K562 (cell line): ENCODE data around the gene PIMREG. TPM values are rescaled to one million over a fixed set of nuclear protein-coding genes. Genes with fewer than 3 reads are reported as not detected.
A peak's percentile ranks its signal among the peaks of the same experiment; 100 is the strongest.

Source experiments
- CHD2 ChIP-seq: IDR thresholded peaks from 2 replicates; pipeline ENCODE4 v1.6.1; 2011; ENCODE audit warnings: low read depth, low read length
- CUX1 ChIP-seq: fragments of 200-800 bp; sonication (Bioruptor generic); IDR thresholded peaks from 2 replicates; pipeline ENCODE4 v1.6.1; 2016; ENCODE audit warnings: missing genetic modification characterization, missing compliant biosample characterization
- DACH1 ChIP-seq: fragments of 450-650 bp; IDR thresholded peaks from 2 replicates; pipeline ENCODE4 v1.6.1; 2018; ENCODE audit not compliant: partially characterized antibody
- FOXM1 ChIP-seq, 2 experiments: fragments of 450-650 bp in 1 of 2; sonication (generic) in 1 of 2; formaldehyde crosslinking in 1 of 2; IDR thresholded peaks; 2 replicates each; pipeline versions ENCODE4 v1.6.1 to v1.9.0; 2017 to 2022; ENCODE audit warnings: low read depth in 2 of 2, mild to moderate bottlenecking in 2 of 2, missing genetic modification reagents in 1 of 2, moderate library complexity in 1 of 2
- HDAC1 ChIP-seq, 2 experiments: fragments of 450-650 bp; IDR thresholded peaks; 2 replicates each; pipeline ENCODE4 v1.6.1; 2016 to 2017; ENCODE audit warnings: inconsistent platforms in 1 of 2, mild to moderate bottlenecking in 1 of 2, moderate library complexity in 1 of 2
- HINFP ChIP-seq: fragments of 450-650 bp; conservative IDR thresholded peaks from 2 replicates; pipeline ENCODE4 v1.6.1; 2016; ENCODE audit warnings: missing genetic modification characterization, low read depth, mild to moderate bottlenecking, control low read depth, missing compliant biosample characterization
- JUND ChIP-seq, 2 experiments: IDR thresholded peaks; 2 replicates in 1 of 2; 3 replicates in 1 of 2; pipeline ENCODE4 v1.6.1; 2011; ENCODE audit warnings: borderline replicate concordance in 2 of 2, low read depth in 2 of 2, low read length in 2 of 2, improper control_type of control experiment in 1 of 2, missing biosample characterization in 1 of 2, missing genetic modification characterization in 1 of 2, missing genetic modification reagents in 1 of 2
- NFRKB ChIP-seq: fragments of 450-650 bp; IDR thresholded peaks from 2 replicates; pipeline ENCODE4 v1.6.1; 2016; ENCODE audit warnings: low read depth
- PHF20 ChIP-seq: fragments of 450-650 bp; IDR thresholded peaks from 2 replicates; pipeline ENCODE4 v1.6.1; 2018; ENCODE audit not compliant: partially characterized antibody
- SNIP1 ChIP-seq: fragments of 450-650 bp; IDR thresholded peaks from 2 replicates; pipeline ENCODE4 v1.7.1; 2017; ENCODE audit warnings: low read depth, mild to moderate bottlenecking
- TAF1 ChIP-seq: IDR thresholded peaks from 2 replicates; pipeline ENCODE4 v1.6.1; 2011; ENCODE audit warnings: mild to moderate bottlenecking, low read length, moderate library complexity; ENCODE audit not compliant: insufficient read depth, control insufficient read depth, severe bottlenecking; ENCODE audit errors: extremely low read depth
- TAF7 ChIP-seq: fragments of 450-650 bp; IDR thresholded peaks from 2 replicates; pipeline ENCODE4 v1.6.1; 2016; ENCODE audit warnings: missing genetic modification characterization, missing compliant biosample characterization
- ZNF124 ChIP-seq: sonication (generic); formaldehyde crosslinking; IDR thresholded peaks from 2 replicates; pipeline ENCODE4 v1.8.1; 2022; ENCODE audit warnings: missing genetic modification reagents
- ZNF384 ChIP-seq: IDR thresholded peaks from 2 replicates; pipeline ENCODE4 v1.6.1; 2012; ENCODE audit warnings: low read depth, low read length, improper control_type of control experiment
- ZNF639 ChIP-seq, 2 experiments: fragments of 200-800 bp in 1 of 2; sonication (Bioruptor generic) in 1 of 2; sonication (generic) in 1 of 2; formaldehyde crosslinking in 1 of 2; IDR thresholded peaks in 1 of 2; conservative IDR thresholded peaks in 1 of 2; 2 replicates each; pipeline versions ENCODE4 v1.5.0 to v1.6.1; 2016 to 2020; ENCODE audit warnings: missing compliant biosample characterization in 1 of 2, missing genetic modification characterization in 1 of 2, missing genetic modification reagents in 1 of 2
- polyA plus RNA-seq, 8 experiments: library from polyadenylated mRNA; depleted of rRNA in 4 of 8; stranded (reverse) in 5 of 8; unstranded in 3 of 8; fragments of >200 nt; fragmentation: Nextera tagmentation in 2 of 8; fragmentation: Illumina TruSeq in 1 of 8; extraction: Ambion mirVana in 2 of 8; extraction: Trizol in 1 of 8; gene quantifications; 2 replicates each; pipeline versions ENCODE4 v1.2.1 to v1.2.3, GENCODE V29; 2011 to 2014; ENCODE audit warnings: inconsistent platforms in 1 of 8, missing spikeins in 1 of 8
- total RNA-seq, 7 experiments: library from RNA; depleted of rRNA in 6 of 7; stranded (reverse); fragments of >200 nt in 6 of 7; fragmentation: Illumina TruSeq in 2 of 7; extraction: Trizol in 2 of 7; gene quantifications; 2 replicates each; pipeline versions ENCODE4 v1.2.1 to v1.2.3, GENCODE V29; 2011 to 2021; ENCODE audit warnings: low replicate concordance in 1 of 7

PIMREG gene
- total and polyA plus RNA-seq, 9 of the 15 experiments (the other 6 are each of a cell fraction or from before 2014, with no cell fraction given) = 1.1 to 16.7 (median 9.4) TPM

DNA sequence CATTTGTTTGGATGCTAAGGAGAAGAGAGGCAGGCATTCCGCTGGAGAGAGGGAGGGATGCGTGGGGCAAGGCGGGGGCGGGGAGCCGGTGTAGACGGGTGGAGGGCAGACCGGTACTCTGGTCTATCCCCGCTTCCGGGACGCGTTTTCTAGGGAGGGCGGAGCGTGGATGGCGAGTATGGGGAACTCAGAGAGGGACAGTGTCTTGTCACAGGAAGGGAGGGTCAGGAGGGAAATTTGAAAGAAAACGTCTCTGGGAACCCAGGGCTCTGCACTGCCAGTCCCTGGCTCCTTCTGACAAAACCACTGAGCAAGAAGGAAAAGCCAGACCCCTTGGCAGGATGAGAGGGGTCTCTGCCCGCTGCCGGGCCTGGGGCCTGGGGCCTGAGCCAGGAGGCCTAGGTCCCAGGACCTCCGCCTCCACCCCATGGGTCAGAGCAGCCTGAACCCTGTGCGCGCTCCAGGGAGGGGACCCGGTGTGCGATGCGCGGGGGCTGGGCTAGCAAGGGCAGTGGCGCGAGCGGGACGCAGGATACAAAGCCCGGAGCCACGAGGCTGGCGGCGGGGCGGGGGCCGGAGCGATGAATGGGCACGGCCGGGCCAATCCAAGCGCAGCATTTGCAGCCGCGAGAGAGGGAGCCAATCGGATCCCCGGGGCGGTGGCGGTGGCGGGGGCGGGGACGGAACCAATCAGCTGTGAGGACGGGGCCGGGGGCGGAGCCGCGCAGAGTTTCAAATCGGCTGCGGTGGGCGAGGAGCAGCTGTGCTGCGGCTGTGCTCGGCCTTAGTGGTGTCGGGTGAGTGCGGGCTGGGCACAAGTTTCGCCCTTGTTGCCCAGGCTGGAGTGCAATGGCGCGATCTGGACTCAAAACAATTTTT, at the start of gene PIMREG (continued):
- TF ChIP-seq TAF1 (peak; percentile 41), DACH1 (peak; percentile 58), PHF20 (no peak), NFRKB (no peak), HINFP (no peak), TAF7 (tag) (no peak), ZNF639 (CRISPR knock-in tag; conservative IDR thresholded peaks at IDR 0.05 in 1 of 2, IDR thresholded peaks at IDR 0.05 in 1 of 2) (no peak), JUND (IDR thresholded peaks at IDR 0.05; ENCODE audit: borderline replicate concordance, low read depth, low read length) (0 out of 2 replicates have a peak, but pooled peaks have one; percentile 2), JUND (tag; IDR thresholded peaks at IDR 0.05; ENCODE audit: borderline replicate concordance, low read depth, low read length) (no peak), CUX1 (CRISPR knock-in tag) (no peak), SNIP1 (no peak), FOXM1 (IDR thresholded peaks at IDR 0.05; ENCODE audit: low read depth) (peak; percentile 32; the same call in 1 of the 2 replicates), FOXM1 (CRISPR knock-in tag; IDR thresholded peaks at IDR 0.05; ENCODE audit: low read depth) (no peak), ZNF124 (CRISPR knock-in tag) (no peak), ZNF384 (no peak), HDAC1 (IDR thresholded peaks at IDR 0.05) (peak in 1 of 2 experiments; percentile 70; a peak in 2 of 4 replicates), CHD2 (0 out of 2 replicates have a peak, but pooled peaks have one; percentile 52)
